GM12873 (cell line): ENCODE data around the gene CYTL1.

Experiments used
- CTCF ChIP-seq: IDR thresholded peaks from 2 replicates; pipeline ENCODE4 v1.5.1; 2012; ENCODE audit warnings: low read depth, mild to moderate bottlenecking, moderate library complexity, low read length, control low read depth; ENCODE audit not compliant: insufficient read depth; ENCODE audit errors: missing control alignments

The CYTL1 gene

GRCh38 chr4:4974727-4975126, 44.5 kb downstream of the CYTL1 start:
- no peak for TF ChIP-seq CTCF

GRCh38 chr4:4971796-4972195, 47.5 kb downstream of the CYTL1 start:
- TF ChIP-seq CTCF, result no peak

GRCh38 chr4:4969298-4969697, 50.0 kb downstream of the CYTL1 start:
- no peak for TF ChIP-seq CTCF

GRCh38 chr4:4968161-4968725, 51.0 kb downstream of the CYTL1 start:
- TF ChIP-seq CTCF, result no peak
